A549 (cell line): ENCODE measurements around the gene B3GLCT. TPM values are rescaled to one million over a fixed set of nuclear protein-coding genes. Genes with fewer than 3 reads are reported as not detected.

Experiments
- ATAC-seq, 2 experiments: fragments of 200-7000 bp in 1 of 2; fragments of >200 bp in 1 of 2; cut with Nextera tagmentation in 1 of 2; cut with Tn5 transposase in 1 of 2; 3 replicates each; pipeline versions ENCODE4 v1.8.0 to v1.9.1; 2018 to 2020; ENCODE audit warnings: mild to moderate bottlenecking in 1 of 2, moderate library complexity in 1 of 2
- CTCF ChIA-PET: fragments of 300-600 bp; sonication (Branson Sonifier 250); formaldehyde crosslinking; extraction: SDS; loops from one replicate; lab custom pipeline; 2021; ENCODE audit warnings: antibody characterized with exemption, inconsistent platforms; lab: Yijun Ruan, JAX
- POLR2A ChIA-PET: fragments of 350-600 bp; formaldehyde crosslinking; extraction: SDS; loops from one replicate; lab custom pipeline; 2021; ENCODE audit warnings: antibody characterized with exemption, inconsistent platforms; lab: Yijun Ruan, JAX
- DNase-seq, 2 experiments: peaks; one replicate each; pipeline versions ENCODE4 v3.0.0 to v3.0.0-alpha.2; 2011 to 2016; ENCODE audit warnings: low read depth in 1 of 2, low spot score in 1 of 2
- FAIRE-seq: peaks from 2 replicates; lab custom pipeline; 2011; peaks lifted over from hg19 to GRCh38; lab: Jason Lieb, UNC
- H3K27ac ChIP-seq, 2 experiments: fragments of >200 bp; sonication (Bioruptor Twin); formaldehyde crosslinking; 3 replicates each; pipeline ENCODE4 v1.5.1; 2016 to 2017
- H3K4me1 ChIP-seq: fragments of >200 bp; sonication (Bioruptor Twin); formaldehyde crosslinking; 3 replicates; pipeline ENCODE4 v1.6.1; 2016
- H3K4me2 ChIP-seq: fragments of >200 bp; sonication (Bioruptor Twin); formaldehyde crosslinking; 3 replicates; pipeline ENCODE4 v1.6.1; 2016
- H3K4me3 ChIP-seq: fragments of >200 bp; sonication (Bioruptor Twin); formaldehyde crosslinking; 3 replicates; pipeline ENCODE4 v1.5.1; 2016
- H3K9me3 ChIP-seq: fragments of >200 bp; sonication (Bioruptor Twin); formaldehyde crosslinking; 3 replicates; pipeline ENCODE4 v1.6.1; 2016
- CBX8 ChIP-seq: fragments of 200-600 bp; sonication (generic); IDR thresholded peaks from 2 replicates; pipeline ENCODE4 v1.6.1; 2016
- CHD2 ChIP-seq: fragments of 150-350 bp; IDR thresholded peaks from 2 replicates; pipeline ENCODE4 v1.6.1; 2014; ENCODE audit warnings: low read length; ENCODE audit not compliant: partially characterized antibody
- CHD4 ChIP-seq: fragments of 200-600 bp; sonication (generic); IDR thresholded peaks from 2 replicates; pipeline ENCODE4 v1.6.1; 2016; ENCODE audit warnings: antibody characterized with exemption, mild to moderate bottlenecking, borderline replicate concordance
- E2F6 ChIP-seq: IDR thresholded peaks from 2 replicates; pipeline ENCODE4 v1.6.1; 2012; ENCODE audit warnings: low read depth, borderline replicate concordance
- ESRRA ChIP-seq: fragments of 150-350 bp; IDR thresholded peaks from 2 replicates; pipeline ENCODE4 v1.6.1; 2014; ENCODE audit warnings: mild to moderate bottlenecking, low read length, borderline replicate concordance
- HEYL ChIP-seq: fragments of 250-450 bp; sonication (Bioruptor Pico); IDR thresholded peaks from 2 replicates; pipeline ENCODE4 v1.8.0; 2021; ENCODE audit warnings: mild to moderate bottlenecking, moderate library complexity
- HOXB5 ChIP-seq: fragments of 250-450 bp; sonication (Bioruptor Pico); IDR thresholded peaks from 2 replicates; pipeline ENCODE4 v1.5.0; 2020; ENCODE audit warnings: mild to moderate bottlenecking, moderate library complexity
- KDM1A ChIP-seq: fragments of 200-600 bp; sonication (generic); IDR thresholded peaks from 2 replicates; pipeline ENCODE4 v1.6.1; 2016; ENCODE audit warnings: low read depth, mild to moderate bottlenecking
- KDM5A ChIP-seq: fragments of 200-600 bp; sonication (generic); IDR thresholded peaks from 2 replicates; pipeline ENCODE4 v1.6.1; 2016; ENCODE audit warnings: antibody characterized with exemption, mild to moderate bottlenecking
- PHF8 ChIP-seq: fragments of 200-600 bp; sonication (generic); IDR thresholded peaks from 2 replicates; pipeline ENCODE4 v1.6.1; 2016; ENCODE audit warnings: low read depth, mild to moderate bottlenecking, antibody characterized with exemption, moderate library complexity, borderline replicate concordance
- POLR2A ChIP-seq: IDR thresholded peaks from 2 replicates; pipeline ENCODE4 v1.6.1; 2012; ENCODE audit warnings: mild to moderate bottlenecking, low read length
- POLR2AphosphoS2 ChIP-seq: conservative IDR thresholded peaks from 2 replicates; pipeline ENCODE4 v1.6.1; 2012; ENCODE audit warnings: low read length, improper control_type of control experiment, inconsistent platforms
- REST ChIP-seq: fragments of 200-600 bp; sonication (generic); IDR thresholded peaks from 2 replicates; pipeline ENCODE4 v1.6.1; 2016; ENCODE audit warnings: antibody characterized with exemption, mild to moderate bottlenecking, moderate library complexity
- RNF2 ChIP-seq: fragments of 200-600 bp; sonication (generic); IDR thresholded peaks from 2 replicates; pipeline ENCODE4 v1.6.1; 2016; ENCODE audit warnings: low read depth, mild to moderate bottlenecking, antibody characterized with exemption, moderate library complexity, borderline replicate concordance
- SREBF2 ChIP-seq: fragments of 450-650 bp; IDR thresholded peaks from 2 replicates; pipeline ENCODE4 v1.6.1; 2014; ENCODE audit warnings: mild to moderate bottlenecking, moderate library complexity
- ZNF302 ChIP-seq: fragments of 250-450 bp; sonication (Bioruptor Pico); IDR thresholded peaks from 2 replicates; pipeline ENCODE4 v1.9.0; 2021; ENCODE audit warnings: inconsistent platforms, mild to moderate bottlenecking, moderate library complexity
- whole genome bisulfite sequencing: methylation state at CpG from one replicate; pipeline ENCODE4 v1.1.6; 2017; ENCODE audit errors: missing lambda C conversion rate; 5-methylcytosine and 5-hydroxymethylcytosine counted together
- polyA plus RNA-seq, 4 experiments: library from polyadenylated mRNA; depleted of rRNA in 3 of 4; stranded (reverse); fragments of >200 nt; fragmentation: RNase III in 1 of 4; extraction: RNeasy Plus Mini Kit Qiagen cat#74134 plus additional on column Dnase treatment in 1 of 4; gene quantifications; 2 replicates in 3 of 4; 3 replicates in 1 of 4; pipeline ENCODE4 v1.2.3, GENCODE V29; 2011 to 2017
- TF ChIP-seq, protein P1 (sequence below): fragments of 150-350 bp; IDR thresholded peaks from 2 replicates; pipeline ENCODE4 v1.6.1; 2014; ENCODE audit warnings: low read depth, mild to moderate bottlenecking, low read length
- TF ChIP-seq, protein P2 (sequence below): IDR thresholded peaks from 2 replicates; pipeline ENCODE4 v1.6.1; 2012

Gene B3GLCT
- polyA plus RNA-seq, 2 of the 4 experiments (the other 2 are of a cell fraction) = 4.5 to 6.6 TPM

DNA sequence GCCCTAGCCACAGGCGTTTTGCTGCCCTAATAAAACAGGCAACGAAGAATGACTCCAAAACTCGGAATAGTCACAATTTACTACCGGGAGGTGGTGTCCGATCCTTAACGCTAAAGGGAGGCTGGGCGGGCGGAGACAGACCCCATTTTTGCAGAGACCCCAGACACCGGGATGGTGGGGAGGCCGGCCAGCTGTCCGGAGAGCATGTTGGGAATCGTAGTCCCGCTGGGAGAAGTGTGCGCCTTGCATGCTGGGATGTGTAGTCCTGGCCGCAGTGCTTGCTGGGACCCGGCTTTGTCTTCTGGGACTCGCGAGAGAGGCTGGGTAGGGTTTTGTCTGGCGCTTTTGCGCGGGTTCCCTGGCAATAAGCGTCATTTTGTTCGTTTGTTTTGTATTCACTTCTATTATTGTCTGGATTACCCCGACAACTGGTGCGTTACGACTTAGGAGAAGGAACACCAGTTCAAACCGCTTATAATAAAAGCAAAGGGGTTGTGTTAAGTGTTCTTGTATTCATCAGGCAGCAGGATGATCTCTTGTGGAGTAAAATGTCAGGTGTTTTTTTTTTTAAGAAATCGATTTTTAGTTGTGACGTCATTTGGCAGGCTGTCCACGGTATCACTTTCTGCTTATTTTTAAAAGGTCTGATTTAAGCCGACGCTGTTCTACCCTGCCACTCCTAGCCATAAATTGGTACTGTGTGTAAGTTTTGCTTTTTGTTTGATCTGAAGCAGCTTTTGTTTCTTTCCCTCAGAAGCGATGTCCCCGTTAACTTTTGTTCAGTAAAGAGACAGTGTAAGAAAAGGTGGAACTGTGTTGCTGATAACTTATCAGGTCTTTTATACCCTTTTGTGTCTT, 37.4 kb upstream of the B3GLCT start (continued):
- TF ChIP-seq REST (peak; percentile 97), ZNF302 (CRISPR knock-in tag) (no peak), SREBF2 (no peak), KDM1A (no peak), HEYL (CRISPR knock-in tag) (no peak), E2F6 (0 out of 2 replicates have a peak, but pooled peaks have one; percentile 5), POLR2A (peak; percentile 58; the same call in 1 of the 2 replicates), KDM5A (no peak; the same call in 1 of the 2 replicates), ESRRA (no peak), CHD2 (peak; percentile 94)

GRCh38 chr13:31166591-31166990, 33.2 kb upstream of the B3GLCT start:
- 16% methylated on average over 3 of the region's 3 CpGs for WGBS
- H3K4me2 ChIP-seq = peak overlapping the region; percentile 67
- ChIA-PET POLR2A (no interaction called here), CTCF (no interaction called here)
- DNase-seq (peak in 1 of 2 experiments; percentile 16), FAIRE-seq (no peak), ATAC-seq (no peak)
- peaks cover 32% of the 10 kb centered on the region for H3K4me1 ChIP-seq
- H3K9me3 ChIP-seq = no peaks in the 10 kb centered on the region
- H3K27ac ChIP-seq = peak overlapping the region; percentile 54 to 75
- TF ChIP-seq REST (no peak), CHD4 (no peak), RNF2 (no peak), KDM5A (no peak), CBX8 (no peak), HOXB5 (no peak), PHF8 (no peak), POLR2AphosphoS2 (no peak)
- TF ChIP-seq, protein P1, sequence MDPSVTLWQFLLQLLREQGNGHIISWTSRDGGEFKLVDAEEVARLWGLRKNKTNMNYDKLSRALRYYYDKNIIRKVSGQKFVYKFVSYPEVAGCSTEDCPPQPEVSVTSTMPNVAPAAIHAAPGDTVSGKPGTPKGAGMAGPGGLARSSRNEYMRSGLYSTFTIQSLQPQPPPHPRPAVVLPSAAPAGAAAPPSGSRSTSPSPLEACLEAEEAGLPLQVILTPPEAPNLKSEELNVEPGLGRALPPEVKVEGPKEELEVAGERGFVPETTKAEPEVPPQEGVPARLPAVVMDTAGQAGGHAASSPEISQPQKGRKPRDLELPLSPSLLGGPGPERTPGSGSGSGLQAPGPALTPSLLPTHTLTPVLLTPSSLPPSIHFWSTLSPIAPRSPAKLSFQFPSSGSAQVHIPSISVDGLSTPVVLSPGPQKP = no peak
- TF ChIP-seq, protein P2, sequence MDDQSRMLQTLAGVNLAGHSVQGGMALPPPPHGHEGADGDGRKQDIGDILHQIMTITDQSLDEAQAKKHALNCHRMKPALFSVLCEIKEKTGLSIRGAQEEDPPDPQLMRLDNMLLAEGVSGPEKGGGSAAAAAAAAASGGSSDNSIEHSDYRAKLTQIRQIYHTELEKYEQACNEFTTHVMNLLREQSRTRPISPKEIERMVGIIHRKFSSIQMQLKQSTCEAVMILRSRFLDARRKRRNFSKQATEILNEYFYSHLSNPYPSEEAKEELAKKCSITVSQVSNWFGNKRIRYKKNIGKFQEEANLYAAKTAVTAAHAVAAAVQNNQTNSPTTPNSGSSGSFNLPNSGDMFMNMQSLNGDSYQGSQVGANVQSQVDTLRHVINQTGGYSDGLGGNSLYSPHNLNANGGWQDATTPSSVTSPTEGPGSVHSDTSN = no peak
- no peak overlapping the region for H3K4me3 ChIP-seq
